Embryonic facial prominence (tissue), 1 donor: Measurements from ENCODE around the gene PPEF1.

ENCODE experiments used
- DNase-seq: peaks from one replicate; pipeline ENCODE4 v3.0.0-alpha.2; 2016; ENCODE audit errors: extremely low spot score

Gene PPEF1

DNA sequence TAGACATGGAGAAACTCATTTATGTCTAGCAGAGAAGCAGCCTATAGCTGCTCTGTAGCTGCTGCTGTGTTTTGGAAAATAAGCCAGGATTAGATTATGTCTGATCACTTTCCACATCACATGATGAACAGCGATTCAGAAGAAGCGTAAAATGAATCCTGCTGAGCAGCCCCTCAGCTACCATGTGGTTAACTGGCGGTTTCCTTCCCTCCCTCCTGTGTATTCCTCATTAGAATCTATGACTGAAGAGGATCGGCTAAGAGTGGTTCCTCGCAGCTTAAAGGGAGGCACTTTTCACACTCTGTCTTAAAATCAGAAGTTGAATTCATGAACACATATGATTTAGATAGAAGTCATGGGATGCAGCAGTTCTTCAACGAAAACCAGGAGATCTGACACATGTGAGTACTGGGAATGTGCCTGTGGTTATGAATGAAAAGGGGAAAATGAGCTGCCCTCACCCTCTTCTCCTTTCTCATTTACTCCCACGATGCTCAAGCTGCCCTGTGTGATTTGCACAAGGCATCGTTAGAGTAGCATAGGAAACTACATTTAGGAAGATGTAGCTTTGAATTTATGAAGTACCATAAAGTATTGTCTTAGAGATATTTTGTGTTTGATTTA, at the start of gene PPEF1:
TSS of gene PPEF1 (plus strand) at position 220 of the 624 bp plus-strand sequence. CDS start at position 356, 136 bp downstream.
- peak; percentile 10 for DNase-seq

DNA sequence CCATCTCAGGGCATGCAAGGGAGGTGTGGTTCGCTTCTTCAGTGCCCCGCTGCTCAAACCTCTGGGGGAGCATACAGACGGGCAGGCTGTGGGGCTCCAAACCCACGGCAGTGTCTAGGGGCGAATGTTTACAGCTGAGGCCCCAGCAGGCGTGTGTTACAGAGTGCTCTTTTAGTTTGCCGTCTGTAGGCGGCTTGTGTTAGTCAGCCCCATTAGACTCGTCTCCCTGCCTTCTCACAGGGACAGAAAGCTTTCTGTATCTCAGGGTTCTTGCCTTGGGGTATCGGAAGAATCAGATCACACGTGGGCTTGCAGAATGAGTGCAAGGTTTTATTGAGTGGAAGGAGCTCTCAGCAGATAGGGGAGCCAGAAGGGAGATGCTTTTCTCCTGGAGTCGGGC, 46.2 kb upstream of the PPEF1 start:
- no peak for DNase-seq

DNA sequence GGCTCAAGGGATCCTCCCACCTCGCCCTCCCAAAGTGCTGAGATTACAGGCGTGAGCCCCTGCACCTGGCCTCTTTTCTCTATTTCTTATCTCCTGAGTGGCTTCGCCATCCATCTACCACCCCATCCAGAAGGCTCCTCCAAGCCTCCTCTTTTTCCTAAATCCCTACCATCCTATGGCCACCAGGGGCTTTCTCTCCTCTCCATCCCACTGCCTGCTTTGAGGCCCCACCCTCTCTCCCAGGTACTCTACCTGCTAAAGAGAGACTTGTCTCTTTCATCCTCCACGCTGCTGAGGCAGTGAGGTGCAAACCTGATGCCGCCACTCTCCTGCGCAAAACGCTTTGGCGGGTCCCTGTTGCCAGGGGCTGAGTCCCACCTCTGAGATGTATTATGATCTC, 42.5 kb upstream of the PPEF1 start:
- DNase-seq = no peak

GRCh38 chrX:18666614-18667013, 40.8 kb upstream of the PPEF1 start:
- DNase-seq = no peak

DNA sequence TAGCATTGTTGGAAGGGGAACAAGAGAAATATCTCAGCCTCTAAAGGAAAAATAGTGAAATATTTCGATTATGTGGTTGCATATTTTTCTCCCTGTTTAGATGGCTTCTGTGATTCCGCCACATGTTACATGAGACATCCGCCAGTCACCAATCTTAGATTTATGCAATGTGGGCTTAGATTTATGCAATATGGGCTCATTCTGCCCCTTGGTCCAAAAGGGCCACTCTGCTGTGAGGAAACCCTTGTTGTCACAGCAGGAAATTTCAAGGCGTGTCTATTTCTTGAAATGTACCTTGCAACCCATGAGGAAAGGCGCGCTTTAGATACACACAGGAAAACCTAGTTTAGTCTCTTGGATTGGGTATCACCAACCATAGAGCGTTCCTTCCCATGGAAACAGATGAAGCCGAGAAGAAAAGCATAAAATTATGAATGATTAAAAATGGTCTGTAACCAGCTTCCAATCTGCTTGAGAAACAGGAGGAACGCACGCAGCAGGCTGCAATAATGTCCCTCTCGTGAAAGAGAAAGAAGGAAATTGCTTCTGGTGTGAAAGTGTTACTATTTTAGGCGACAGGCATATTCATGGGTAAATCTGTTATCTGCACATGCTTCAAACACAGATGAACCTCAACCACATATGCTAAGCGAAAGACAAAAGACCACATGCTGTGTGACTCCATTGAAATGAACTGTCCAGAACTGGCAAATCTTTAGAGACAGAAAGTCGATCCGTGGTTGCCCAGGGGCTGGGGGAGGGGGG, 39.2 kb upstream of the PPEF1 start:
- no peak for DNase-seq

GRCh38 chrX:18672008-18672407, 35.4 kb upstream of the PPEF1 start, which contains the start of gene RS1:
RS1 (minus strand) TSS chrX:18672108; CDS start chrX:18672068, 40 bp downstream.
- DNase-seq = no peak

GRCh38 chrX:18674417-18674787, 33.0 kb upstream of the PPEF1 start:
- DNase-seq = no peak

- DNase-seq = peak; percentile 53
Observed at GRCh38 chrX:18674788-18675735, 32.4 kb upstream of the PPEF1 start.

- no peak for DNase-seq
Observed at GRCh38 chrX:18676050-18676449, 31.4 kb upstream of the PPEF1 start.

DNA sequence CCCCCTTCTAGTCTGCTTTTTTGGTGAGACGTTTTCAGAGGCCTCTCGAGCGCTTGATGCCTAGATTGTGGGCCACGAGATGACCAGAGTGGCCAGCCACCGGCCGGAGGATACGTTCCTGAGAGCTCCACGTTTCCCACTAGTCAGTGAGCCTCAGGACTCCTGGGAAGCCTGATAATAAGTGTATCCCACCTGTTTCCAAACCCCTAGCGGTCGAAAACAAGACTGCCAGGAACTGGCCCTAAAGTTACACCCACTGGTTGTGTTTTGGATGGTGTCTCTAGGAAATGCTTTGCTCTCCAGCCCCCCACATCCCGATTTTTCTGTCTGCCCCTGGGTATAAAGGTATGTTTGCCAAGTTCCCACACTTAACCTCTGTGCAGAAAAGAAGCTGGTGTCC, 31.0 kb upstream of the PPEF1 start:
- no peak for DNase-seq

DNA sequence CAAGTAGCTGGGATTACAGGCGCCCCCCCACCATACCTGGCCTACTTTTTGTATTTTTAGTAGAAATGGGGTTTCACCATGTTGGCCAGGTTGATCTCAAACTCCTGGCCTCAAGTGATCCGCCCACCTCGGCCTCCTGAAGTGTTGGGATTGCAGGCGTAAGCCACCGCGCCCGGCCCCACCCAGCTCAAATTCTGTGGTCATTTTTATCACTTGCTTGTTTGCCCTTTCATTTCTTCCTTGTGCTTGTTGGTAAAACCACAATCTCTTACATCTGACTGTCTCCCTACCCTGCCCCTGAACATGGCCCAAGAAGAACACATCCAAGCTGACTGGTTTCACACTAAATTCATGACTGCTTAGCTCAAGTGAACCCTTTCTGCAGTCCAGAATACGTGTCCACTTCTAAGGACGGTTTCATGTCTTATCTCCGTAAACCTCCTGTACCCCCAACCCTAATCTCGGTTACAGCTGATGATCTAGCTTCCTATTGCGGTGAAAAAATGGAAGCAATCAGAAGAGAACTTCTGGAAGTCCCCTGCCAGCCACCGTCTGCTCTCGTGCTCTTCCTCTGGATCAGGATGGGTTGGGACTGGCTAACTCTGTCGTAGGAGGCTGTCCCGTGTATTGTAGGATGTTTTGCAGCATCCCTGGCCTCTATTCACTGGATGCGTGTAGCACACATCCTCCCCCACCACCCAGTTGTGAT, 30.1 kb upstream of the PPEF1 start:
- no peak for DNase-seq

DNA sequence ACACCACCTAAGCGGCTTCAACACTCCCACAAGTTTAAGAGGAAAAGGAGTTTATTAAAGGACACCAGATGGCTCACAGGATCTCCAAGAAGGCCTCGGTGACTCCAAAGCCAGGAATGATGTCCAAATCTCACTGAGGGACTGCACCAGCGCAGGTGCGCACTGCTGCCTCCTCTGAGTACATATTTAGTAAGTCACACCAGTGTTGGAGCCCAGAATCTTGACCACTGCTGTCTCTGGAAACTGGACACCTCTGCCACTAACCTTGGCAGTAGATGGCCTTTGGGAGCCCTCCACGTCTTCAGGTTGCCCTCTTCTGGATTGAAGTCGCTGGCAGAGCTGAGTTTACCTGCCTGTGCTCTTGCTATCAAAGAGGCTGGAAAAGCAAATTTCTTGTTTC, 25.4 kb upstream of the PPEF1 start:
- no peak for DNase-seq

DNA sequence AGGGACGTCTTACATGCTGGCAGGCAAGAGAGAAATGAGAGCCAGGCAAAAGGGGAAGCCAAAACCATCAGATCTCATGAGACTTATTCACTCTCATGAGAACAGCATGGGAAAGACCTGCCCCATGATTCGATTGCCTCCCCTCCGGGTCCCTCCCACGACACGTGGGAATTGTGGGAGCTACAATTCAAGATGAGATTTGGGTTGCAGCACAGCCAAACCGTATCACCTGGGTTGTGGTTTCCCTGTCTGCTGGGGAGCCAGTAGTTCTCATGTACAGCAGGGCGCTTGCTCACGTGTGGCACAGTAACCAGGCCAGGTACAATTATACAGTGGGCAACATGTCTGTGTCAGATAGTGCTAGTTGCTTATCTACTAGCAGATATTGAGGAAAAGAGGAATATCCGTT, 24.5 kb upstream of the PPEF1 start:
- no peak for DNase-seq

DNA sequence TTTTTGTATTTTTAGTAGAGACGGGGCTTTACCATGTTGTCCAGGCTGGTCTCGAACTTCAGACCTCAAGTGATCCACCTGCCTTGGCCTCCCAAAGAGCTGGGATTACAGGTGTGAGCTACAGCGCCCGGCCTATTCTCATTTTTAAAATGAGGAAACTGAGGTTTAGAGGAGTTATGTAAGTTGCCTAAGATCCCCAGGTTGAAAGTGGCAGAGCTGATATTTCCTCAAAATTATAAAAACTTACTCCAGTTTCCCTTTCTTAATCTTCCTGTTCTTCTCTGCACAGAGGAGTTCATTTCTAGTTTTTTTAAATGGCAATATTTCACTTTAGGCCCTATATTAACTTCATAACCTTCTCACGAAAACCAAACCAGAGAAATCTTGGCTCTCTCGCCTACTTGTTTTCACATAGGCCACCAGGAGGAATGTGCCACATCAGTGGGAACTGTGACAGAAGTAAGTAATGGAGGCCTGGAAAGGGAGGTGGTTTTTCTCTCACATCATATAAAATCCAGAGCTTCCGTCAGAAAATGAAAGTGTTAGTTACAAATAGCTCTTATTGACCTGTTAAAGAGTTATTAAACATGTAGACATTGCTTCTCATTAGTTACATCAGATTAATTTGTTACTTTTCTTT, 19.5 kb upstream of the PPEF1 start:
- no peak for DNase-seq

GRCh38 chrX:18691431-18691830, 16.0 kb upstream of the PPEF1 start:
- DNase-seq = no peak

DNA sequence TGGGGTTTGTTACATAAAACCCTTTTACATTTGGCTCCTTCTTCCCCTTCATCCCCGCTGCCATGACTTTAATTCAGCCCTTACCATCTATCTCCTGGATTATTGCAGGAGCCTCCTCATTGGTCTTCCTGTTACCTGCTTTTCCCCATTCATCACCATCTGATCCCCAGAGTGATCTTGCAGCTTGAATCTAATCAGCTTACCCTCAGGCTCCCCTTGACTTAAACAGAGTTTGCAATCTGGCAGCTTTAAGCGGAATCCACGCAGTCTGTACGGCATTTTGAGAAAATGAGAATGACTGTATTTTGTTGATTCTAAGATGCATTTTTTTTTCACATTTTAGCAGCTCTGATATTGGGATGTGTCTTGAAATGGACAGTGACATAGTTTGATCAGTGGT, 14.9 kb upstream of the PPEF1 start:
- no peak for DNase-seq

DNA sequence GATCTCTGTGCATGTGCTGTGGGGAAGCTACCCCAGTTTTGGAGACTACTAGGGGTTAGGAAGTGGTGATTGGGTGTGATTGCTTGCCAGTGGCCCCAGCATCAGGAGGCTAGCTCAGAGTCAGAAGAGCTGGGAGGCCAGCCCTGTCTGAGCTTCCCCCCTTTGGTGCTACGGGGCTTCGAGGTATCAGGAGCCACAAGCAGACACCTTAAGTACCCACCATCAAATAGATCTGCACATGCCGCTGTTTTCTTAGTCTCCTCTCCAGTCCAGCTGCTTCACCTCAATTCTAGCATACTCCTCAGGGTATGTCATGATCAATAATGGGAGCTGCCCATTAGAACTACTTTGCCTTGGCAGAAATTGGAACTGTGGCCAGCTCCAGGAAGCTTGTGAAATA, 10.8 kb upstream of the PPEF1 start:
- no peak for DNase-seq

DNA sequence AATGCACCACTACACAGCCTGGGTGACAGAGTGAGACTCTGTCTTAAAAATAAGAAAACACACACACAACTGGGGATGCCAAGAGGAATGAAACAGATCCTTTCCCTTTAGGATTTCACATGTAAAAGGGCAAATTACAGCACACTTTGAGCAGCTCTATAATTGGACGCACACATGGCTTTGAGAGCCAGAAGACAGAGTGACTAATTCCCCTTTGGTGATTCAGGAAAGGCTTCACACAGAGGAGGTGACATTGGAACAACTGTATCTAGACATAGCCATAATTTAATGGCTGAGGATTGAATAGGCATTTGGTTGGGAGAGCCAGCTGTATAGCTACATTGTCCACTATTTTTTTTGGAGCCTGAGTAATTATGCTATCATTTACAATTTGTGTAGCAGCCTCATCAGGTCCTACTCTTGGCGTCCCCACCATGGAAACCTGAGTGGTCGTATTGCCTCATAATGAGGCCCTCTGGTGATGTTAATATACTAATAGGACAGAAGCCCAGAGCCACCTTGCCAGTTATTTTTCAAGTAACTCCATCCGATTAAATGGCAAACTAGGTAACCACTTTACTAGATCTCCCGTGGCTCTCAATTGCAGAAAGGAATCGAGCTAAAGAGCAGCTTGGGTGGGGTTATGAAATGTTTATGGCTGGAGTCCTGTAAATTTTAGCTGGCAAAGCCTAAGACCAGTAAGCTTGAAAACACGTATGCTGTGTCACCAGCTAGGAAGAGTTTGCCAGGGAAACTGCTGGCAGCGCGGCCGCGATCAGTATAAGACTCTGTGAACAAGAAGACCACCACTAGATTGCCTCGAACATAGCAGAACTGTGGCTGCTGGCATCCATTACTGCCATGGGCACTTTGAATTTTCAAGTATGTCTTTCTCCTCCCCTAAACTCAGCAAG, 8.5 kb upstream of the PPEF1 start:
- DNase-seq = no peak

- no peak for DNase-seq
Observed at GRCh38 chrX:18701621-18702361, 5.7 kb upstream of the PPEF1 start.
